Sigmoid colon (tissue), 4 donors: ENCODE results near the gene HSD3B1.

Experiments
- POLR2AphosphoS5 ChIP-seq, 4 donors: sonication (generic); formaldehyde crosslinking; IDR thresholded peaks; one replicate each; pipeline ENCODE4 v1.6.1; 2017; ENCODE audit warnings: antibody characterized with exemption in 4 of 4
- TF ChIP-seq, protein P1 (sequence below), 4 experiments: fragments of 450-650 bp in 3 of 4; fragments of 200-600 bp in 1 of 4; IDR thresholded peaks; one replicate each; pipeline ENCODE4 v1.5.1; 2016 to 2019; ENCODE audit warnings: antibody characterized with exemption in 4 of 4, mild to moderate bottlenecking in 3 of 4, moderate library complexity in 2 of 4

DNA sequence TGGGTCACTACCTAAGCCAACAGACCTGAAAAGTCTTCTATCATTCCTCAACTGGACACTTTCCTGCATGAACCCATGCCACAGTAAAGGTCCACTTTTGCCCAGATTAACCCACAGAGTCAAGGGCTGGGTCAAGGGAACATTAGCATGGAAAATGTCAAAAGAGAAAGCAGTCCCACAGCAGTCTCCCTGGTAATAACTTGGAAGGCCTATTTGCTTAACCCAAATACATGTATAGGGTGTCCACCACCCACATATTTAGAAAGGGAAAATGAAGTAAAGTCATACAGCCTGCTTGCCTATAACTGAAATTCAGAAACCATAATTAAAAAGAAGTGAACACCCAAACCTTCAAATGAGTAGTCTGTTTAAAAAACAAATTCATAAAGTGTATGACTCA lies 16.1 kb upstream of the HSD3B1 start:
- TF ChIP-seq POLR2AphosphoS5 (IDR thresholded peaks at IDR 0.05): no peak
- TF ChIP-seq, protein P1, sequence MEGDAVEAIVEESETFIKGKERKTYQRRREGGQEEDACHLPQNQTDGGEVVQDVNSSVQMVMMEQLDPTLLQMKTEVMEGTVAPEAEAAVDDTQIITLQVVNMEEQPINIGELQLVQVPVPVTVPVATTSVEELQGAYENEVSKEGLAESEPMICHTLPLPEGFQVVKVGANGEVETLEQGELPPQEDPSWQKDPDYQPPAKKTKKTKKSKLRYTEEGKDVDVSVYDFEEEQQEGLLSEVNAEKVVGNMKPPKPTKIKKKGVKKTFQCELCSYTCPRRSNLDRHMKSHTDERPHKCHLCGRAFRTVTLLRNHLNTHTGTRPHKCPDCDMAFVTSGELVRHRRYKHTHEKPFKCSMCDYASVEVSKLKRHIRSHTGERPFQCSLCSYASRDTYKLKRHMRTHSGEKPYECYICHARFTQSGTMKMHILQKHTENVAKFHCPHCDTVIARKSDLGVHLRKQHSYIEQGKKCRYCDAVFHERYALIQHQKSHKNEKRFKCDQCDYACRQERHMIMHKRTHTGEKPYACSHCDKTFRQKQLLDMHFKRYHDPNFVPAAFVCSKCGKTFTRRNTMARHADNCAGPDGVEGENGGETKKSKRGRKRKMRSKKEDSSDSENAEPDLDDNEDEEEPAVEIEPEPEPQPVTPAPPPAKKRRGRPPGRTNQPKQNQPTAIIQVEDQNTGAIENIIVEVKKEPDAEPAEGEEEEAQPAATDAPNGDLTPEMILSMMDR (IDR thresholded peaks at IDR 0.05): no peak
